GM21360 (cell line): ENCODE measurements around the gene RFTN2.
A peak's percentile ranks its signal among the peaks of the same experiment; 100 is the strongest.
"Not testable (repeated sequence)": the region's sequence is repeated elsewhere in the genome, so short reads cannot be mapped to it uniquely, and the experiment has no call there.

Source experiments
- ATAC-seq: cut with Tn5 transposase; IDR thresholded peaks from one replicate; pipeline ENCODE4 v1.9.1; 2021; ENCODE audit warnings: mild to moderate bottlenecking, moderate library complexity; ENCODE audit not compliant: unreplicated experiment

RFTN2 gene

DNA sequence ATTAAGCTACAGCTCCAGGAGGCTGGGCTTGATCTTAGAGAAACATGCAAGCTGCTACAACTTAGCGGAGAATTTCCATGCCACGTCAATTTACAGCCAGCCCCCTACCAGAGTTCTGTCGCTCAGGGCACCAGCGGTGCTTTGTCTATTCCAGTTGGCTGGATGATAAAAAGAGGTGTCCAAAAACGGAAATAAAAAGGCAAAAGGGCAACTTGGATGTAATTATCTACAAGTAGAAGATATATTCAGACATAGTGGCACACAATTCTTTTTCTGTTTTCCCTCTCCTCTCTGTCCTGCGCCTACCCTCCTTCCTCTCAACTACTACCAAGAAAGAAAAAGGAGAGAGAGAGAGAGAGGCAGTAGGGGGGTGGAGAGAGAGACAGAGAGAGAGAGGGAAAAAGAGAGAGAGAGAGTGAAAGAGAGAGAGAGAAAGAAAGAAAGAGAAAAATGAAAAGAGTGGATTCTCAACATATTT lies 363 bp upstream of the RFTN2 start:
- ATAC-seq: no peak

DNA sequence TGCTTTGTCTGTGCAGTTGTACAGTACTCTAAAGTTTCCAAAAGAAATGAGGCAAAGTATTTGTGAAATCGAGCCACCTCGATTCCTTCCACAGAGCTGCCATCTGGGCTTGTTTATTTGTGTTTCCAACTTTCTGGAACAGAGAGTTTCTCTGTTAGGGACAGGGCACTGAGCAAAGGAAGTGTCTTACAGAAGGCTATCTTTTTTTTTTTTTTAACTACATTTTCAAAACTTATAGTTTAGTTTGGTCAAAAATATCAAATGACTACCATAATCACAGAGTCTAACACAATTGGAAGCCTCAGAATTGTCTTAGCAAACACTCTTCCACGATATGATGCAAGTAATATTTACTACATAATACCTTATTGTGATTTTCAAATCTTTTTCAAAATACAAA lies 796 bp downstream of the RFTN2 start:
- no peak for ATAC-seq

- ATAC-seq: no peak
Measured at GRCh38 chr2:197674060-197674459, 1.3 kb downstream of the RFTN2 start.

GRCh38 chr2:197673606-197674005 lies 1.8 kb downstream of the RFTN2 start:
- ATAC-seq: no peak

GRCh38 chr2:197673106-197673505 lies 2.3 kb downstream of the RFTN2 start:
- ATAC-seq: no peak

DNA sequence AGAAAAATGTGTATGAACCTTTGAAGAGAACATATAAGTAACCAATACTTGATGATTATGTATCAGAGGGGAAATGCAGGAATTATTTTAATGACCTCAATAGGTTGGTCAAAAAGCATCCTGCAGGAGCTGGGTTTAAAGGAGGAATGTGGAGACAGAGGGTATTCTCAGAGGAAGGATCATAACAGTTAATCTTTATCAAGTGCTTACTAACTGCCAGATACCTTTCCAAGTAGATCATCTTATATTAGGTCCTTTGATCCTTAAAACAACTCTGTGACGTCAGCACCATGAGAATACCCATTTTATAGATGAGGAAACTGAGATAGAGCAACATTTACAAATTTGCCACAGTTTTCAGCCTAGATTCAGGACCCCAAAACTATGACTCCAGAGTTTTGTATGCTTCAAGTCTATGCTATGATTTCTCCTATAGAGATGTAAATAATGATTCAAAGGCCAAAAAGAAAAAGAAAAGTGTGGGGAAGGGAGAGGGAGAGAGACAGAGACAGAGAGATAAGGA lies 3.0 kb downstream of the RFTN2 start:
- no peak for ATAC-seq

- no peak for ATAC-seq
Measured at GRCh38 chr2:197669077-197669476, 6.3 kb downstream of the RFTN2 start.

DNA sequence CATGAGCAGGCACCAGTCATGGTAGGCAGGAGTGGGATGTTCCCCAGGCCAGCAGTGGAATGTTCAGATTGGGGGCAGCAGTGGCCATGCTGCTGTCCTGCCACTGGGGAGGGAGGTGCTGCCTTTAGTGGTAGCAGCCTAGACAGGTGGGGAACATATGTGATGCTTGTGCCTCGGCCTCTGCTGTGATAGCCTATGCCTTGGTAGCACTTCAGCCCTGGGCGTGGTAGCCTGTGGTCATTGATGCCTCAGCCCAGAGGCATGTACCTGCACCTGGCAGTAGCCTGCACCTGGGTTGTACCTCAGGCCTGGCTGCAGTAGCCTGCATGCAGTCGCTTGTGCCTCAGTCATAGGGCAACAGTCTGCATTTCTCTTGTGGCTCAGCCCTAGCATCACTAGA lies 7.1 kb downstream of the RFTN2 start:
- ATAC-seq: no peak

DNA sequence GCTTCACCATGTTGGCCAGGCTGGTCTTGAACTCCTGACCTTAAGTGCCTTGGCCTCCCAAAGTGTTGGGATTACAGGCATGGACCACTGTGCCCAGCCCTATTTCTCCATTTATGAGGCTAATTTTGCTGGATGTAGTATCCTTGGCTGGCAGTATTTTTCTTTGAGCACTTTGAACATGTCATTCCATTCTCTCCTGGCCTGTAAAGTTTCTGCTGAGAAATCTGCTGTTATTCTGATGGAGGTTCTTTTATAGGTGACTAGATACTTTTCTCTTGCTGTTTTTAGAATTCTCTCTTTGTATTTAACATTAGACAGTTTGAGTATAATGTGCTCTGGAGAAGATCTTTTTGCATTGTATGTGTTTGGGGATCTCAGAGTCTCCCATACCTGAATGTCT lies 9.1 kb downstream of the RFTN2 start:
- ATAC-seq: no peak

GRCh38 chr2:197661626-197662025 lies 13.8 kb downstream of the RFTN2 start:
- no peak for ATAC-seq

DNA sequence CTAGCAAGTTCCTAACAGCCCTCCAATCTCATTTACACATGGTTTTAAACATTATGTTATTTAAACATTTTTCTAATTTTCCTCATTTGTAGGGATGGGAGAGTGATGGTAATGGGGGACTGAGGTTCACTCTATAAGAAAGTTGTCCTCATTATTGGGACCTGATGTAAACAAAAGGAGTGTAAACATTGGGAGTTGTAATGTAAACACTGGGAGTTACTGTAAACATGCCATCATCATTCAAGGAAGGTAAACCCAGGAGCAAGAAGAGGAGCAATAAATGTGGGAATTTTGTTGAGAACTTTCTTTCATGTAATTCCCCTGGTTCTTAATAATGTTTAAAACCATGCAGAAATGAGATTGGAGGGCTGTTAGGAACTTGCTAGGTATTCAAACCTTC lies 17.8 kb downstream of the RFTN2 start:
- no peak for ATAC-seq

GRCh38 chr2:197647961-197648690 lies 27.3 kb downstream of the RFTN2 start:
- ATAC-seq: no peak

DNA sequence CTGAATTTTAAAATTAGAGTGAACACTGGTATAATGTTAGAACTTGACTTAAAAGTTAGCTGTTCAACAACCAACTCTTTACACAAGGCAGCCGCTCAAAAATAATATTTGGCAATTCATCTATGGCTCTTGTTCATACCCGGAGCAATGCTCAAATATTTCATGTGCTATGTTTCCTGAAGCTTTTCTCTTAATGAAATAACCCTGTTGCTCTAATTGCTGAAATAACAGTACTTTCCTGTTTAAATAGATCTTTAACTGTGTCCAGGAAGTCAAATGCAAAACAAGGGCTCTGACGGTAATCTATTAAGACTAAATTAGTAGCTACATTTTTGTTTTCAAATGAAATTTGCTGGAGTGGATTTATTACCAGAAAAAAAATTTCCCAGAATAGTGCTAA lies 33.7 kb downstream of the RFTN2 start:
- ATAC-seq: no peak

DNA sequence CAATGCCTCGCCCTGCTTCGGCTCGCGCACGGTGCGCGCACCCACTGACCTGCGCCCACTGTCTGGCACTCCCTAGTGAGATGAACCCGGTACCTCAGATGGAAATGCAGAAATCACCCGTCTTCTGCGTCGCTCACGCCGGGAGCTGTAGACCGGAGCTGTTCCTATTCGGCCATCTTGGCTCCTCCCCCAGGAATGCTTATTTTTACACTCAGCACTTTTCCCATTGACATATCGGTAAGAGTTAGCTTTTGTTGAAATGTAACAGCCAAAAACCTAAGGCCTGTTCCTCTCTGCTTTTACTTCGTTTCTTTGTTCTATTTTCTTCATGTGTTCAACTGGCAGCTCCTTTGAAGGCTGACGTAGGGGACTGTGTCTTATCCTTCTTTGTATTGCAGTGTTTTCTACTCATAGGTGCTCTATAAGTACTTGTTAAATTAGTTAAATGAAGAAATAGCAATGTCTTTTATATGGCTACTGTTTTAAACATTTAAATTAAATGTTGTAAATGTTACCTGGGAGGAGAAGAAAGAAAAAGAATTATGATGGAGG lies 34.7 kb downstream of the RFTN2 start:
- not testable (repeated sequence) for ATAC-seq

GRCh38 chr2:197633109-197633657 lies 42.2 kb downstream of the RFTN2 start:
- ATAC-seq: no peak

GRCh38 chr2:197628043-197628500 lies 47.3 kb downstream of the RFTN2 start:
- peak; percentile 42 for ATAC-seq

DNA sequence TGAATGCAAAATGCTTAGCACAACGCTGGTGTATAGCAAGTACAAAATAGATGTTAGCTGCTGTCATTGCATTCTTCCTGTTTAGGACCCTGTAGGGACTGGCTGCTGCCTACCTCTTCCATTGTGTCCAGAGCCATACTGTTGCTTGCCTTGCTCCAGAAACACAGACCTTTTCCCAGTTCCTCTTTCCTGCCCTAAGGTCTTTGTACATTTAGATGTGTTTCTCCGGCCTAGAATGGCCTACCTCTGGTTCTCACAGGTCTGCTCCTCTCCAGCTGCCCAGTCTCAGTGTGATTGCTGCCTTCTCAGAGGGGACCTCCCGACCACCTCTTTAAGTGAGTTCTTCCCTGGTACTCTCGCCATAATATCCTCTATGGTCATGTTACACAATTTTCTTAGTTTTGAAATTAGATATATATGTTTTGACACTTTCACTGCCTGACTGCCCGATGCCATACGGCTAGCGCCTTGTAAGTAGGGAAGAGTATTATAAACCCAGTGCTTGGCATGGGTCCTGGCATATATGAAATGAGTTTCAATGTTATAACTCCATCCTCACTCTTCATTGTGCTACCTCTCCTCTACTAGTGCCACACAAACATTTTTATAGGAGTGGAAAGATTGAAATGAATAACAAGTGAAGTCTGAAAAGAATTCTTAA lies 48.3 kb downstream of the RFTN2 start:
- ATAC-seq: no peak

- ATAC-seq: no peak
Measured at GRCh38 chr2:197620133-197620532, 55.3 kb downstream of the RFTN2 start.

DNA sequence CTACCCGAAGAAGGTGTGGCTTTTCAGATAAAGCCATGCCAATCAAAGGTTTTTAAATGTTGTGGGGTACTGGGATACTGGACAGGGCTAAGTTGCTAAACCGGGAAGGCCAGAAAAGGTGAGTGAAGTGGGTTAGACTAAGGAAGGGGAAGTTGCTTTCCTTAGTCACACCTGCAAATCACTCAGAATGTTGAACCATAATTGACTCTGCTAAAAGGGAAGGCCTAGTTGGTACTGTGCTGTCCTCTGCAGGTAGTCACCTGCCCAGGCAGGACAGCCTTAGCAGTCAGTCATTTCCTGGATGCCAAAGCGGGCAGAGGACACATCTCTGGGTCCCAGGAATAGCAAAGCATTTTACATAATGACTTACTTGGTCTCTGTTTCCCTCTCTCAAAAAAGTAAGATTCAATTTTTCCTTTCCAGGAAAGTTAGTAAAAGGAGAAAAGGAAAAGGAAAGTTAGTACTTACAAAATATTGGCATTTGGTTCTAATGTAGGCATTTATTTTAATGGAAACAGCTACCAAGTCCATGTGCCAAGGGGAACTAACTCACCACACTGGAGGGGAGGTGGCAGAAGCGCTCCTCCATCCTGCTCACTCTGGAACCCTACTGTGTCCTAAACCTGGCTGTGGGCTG lies 60.3 kb downstream of the RFTN2 start:
- ATAC-seq: no peak

GRCh38 chr2:197614532-197614931 lies 60.9 kb downstream of the RFTN2 start:
- ATAC-seq: no peak

- no peak for ATAC-seq
Measured at GRCh38 chr2:197613509-197613987, 61.8 kb downstream of the RFTN2 start.
